T-helper 1 cell (primary cell): ENCODE results near the gene RANBP10.

Source experiments
- DNase-seq, 5 donors: peaks; one replicate each; pipeline ENCODE4 v3.0.0-alpha.2; 2012 to 2020

RANBP10 gene

DNA sequence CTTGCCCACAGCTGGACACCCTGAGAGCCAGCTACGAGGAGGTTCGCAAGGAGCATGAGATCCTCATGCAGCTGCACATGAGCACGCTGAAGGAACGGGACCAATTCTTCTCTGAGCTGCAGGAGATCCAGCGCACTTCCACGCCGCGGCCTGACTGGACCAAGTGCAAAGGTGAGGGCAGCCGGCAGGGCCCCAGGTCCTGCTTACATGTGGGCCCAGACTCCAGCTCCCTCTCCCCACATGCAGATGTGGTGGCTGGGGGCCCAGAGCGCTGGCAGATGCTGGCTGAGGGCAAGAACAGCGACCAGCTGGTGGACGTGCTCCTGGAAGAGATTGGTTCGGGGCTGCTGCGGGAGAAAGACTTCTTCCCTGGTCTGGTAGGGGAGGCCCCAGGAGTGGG is 19.5 kb upstream of the RANBP10 start:
- no peak for DNase-seq

DNA sequence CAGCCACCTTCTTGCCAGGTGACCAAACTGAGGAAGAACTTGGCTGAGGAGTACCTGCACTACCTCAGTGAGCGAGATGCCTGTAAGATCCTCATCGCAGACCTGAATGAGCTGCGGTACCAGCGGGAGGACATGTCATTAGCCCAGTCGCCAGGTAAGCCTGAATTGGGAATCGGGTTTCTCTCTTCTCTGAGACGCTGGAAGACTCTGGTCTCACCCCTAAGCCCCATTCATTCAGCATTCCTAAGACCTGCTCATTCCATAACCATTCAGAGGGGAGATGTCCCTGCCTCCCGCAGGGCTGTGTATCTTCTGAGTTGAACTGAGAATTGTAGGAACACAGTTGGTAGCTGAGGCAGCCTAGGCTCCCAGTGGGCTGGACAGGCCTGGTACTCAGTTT is 18.8 kb upstream of the RANBP10 start:
- DNase-seq: no peak

DNA sequence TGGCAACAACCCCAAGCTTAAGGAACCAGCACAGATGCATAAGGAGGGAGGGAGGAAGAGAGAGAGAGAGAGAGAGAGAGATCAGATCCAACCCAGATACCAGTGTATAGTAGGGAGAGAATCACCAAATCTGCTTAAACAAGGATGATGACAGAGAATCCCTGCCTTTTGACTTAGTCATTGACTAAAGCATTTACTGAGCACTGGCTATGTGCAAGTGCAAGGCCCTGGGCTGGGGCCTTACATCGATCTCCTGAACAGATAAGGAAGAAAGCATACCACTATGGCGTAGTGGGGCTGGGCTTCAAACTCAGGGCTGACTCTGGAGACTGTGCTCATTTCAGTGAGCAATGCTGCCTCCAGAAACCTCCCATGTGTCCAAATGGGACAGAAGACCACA is 16.2 kb upstream of the RANBP10 start:
- no peak for DNase-seq

DNA sequence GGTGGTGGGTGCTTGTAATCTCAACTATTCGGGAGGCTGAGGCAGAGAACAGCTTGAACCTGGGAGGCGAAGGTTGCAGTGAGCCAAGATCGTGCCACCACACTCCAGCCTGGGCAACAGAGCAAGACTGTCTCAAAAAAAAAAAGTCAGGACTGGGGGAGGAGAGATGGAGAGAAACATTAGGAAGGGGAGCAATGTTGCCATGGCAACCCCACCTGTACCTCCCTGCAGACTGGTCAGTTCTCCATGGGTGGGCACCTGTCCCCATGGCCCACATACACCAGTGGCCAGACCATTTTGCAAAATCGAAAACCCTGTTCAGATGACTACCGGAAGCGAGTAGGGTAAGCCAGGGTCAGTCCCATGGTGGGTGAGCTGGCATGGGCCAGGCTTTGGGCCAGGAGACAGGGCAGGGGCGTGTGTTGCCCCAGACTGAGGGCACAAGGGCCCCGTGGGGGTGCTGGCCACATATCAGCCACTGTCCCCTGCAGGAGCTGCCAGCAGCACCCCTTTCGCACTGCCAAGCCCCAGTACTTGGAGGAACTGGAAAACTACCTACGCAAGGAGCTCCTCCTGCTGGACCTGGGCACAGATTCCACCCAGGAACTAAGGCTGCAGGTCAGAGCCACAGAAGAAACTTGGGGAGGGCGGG is 14.4 kb upstream of the RANBP10 start:
- DNase-seq: no peak

DNA sequence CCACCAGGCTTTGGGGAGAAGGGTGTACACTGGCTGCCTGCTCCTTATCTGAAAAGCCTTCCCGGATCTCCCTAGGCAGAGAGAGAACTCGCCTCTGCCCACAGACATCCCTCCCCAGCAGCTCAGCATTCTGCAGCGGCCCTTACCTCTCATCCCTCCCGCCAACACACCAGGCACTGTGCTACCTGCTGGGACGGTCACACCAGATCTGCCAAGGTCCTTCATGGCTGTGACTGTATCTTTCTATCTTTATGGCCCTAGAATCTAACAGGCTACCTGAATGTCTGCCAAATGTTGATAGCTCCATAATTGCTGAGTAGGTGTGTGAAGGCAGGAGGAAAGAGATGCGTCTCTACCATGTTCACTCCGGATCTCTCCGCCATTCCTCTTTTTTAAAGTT is 8.2 kb upstream of the RANBP10 start:
- no peak for DNase-seq

DNA sequence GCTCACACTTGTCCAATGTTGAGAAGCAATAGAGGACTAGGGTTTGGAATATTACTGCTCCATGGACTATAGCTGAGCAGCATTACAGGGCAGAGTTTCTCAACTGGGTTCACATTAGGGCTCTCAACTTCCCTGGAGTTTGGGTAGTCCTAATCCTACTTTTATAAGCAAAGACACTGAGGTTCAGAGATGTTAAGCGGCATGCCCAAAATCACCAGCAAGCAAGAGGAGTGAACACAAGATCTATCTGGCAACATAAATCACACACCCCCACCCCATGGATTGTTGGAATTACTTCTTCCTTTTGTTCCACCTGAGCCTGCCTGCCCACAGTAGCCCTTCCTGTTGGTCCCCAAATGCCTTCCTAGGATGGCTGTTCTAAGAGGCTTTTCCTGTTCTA is 5.5 kb upstream of the RANBP10 start:
- DNase-seq: no peak

DNA sequence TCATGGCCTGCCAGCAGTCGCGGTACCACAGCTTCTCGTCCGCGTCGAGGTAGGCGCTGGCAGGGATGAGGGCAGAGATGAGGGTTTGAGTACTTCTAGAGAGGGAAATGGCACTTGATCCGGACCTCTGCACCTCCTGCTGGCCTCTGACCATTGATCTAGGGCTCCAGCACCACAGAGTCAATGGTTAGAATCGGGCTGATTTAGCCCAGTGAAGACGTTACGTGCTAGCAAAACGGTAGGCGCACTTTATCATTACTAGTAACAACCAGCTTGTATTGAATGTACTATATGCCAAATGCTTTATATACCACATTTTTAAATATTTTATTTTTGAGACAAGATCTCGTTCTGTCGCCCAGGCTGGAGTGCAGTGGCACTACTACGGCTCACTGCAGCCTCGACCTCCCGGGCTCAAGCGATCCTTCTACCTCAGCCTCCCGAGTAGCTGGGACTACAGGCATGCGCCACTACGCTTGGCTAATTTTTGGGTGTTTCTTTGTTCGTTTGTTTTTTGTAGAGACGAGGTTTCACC is 855 bp upstream of the RANBP10 start:
- no peak for DNase-seq

DNA sequence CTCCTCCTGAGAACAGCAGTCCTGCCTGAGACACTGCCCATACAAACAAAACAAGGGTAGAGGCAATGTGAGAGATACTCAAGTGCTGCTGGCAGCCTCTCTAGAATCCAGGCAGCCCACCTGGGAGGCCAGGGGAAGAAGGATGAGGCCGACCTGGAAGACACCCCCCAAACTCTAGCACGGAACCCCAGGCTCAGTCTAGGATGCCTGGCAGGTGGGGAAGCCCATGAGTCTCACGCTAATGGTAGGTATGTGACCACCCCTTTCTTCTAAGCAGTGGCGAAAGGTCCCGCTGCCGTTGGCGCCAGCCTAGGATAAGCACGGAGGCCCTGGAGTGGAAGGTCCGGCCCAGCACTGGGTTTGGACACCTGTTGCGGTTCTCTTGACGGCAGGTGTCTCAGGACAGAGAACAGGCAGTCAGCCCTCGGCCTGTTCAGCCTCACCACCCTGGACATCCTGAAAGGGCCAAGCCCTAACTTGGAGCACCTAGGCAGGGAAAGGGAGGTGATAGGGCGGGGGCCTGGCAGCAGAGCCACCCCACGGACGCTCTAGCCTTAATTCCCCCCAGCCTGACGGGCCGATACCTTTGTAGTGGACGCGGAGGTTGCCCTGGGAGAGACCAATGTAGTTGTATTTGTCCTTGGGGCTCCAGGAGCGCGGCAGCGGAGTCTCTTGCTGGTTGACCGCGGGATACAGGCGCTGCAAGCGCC is 487 bp downstream of the RANBP10 start:
- no peak for DNase-seq

DNA sequence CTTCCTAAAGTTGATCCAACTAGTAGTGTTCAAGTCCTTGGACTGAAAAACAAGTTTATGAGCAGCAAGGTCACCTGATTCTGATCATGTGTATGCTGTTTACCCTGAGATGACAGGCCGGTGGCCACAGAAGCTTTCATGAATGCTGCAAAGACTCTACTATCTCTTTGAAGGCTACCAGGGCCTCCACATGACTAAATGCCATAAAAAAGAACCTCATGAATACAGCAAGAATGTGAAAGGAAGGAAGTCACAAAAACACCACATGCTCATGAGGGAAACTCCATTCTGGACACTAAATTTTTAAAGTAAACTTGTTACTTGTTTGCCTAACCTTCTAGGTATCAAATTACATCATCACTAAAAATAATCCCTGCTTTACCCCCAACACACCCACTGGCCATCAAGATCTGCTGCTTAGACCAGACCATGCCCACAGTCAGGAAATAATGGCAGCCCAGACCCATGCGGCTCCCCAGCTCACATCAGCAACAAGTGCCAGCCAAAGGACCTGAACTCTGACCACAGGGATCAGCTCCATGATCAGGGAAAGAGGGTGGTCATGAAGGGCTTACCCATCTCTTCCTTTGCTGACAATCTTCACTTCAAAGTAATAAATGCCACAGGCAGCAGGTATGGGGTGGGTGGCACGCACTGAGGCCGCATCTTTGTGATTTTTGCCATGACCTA is 1.4 kb downstream of the RANBP10 start:
- DNase-seq: no peak

DNA sequence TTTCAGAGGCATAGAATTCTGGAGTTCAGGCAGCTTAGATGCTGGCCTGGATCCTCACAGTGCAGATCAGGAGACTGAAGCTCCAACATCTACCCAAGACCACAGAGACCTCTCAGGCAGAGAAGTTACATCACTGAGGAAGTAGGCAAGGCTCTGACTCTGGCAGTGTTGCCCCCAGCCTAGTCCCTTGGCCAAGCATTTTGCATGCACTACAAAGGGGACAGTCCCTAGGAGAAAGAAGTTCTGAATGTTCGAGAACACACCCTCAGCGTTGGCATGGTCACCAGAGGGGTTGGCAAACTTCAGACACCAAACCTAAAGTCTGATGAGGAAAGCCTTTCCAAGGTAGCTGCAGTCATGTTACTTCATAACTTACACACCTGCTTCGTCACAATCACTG is 2.5 kb downstream of the RANBP10 start:
- no peak for DNase-seq

DNA sequence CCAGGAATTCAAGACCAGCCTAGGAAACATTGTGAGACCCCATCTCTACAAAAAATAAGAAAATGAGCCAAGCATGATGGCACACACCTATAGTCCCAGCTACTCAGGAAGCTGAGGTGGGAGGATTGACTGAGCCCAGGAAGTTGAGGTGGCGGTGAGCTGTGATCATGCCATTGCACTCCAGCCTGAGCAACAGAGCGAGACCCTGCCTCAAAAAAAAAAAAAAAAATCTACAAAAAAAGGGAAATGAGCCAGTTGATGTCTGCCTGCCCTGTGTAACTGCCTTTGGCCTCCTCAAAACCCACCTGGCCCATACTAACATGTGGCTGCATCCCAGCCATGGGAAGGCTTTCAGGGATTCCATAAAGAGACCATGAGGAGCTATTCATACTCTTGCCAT is 4.5 kb downstream of the RANBP10 start:
- DNase-seq: peak in 2 of 5 donors; percentile 28 to 72

DNA sequence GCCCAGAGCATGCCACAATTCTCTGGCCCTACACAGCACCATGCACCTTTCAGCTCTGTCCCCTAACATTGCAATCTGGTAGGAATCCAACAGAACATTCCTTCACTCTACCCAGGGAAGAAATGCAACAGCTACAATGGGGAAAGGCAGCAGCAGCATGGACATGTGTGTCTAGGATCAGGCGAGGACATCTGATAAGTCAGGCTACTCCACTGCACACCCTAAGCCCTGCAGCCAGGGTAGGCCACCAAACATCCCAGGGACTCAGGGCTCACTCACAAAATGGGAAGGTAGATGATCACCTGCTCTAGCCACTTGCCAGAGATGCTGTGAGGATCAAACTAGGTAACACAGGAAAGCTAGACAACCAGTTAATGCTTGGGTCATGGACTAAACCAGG is 5.1 kb downstream of the RANBP10 start:
- no peak for DNase-seq

DNA sequence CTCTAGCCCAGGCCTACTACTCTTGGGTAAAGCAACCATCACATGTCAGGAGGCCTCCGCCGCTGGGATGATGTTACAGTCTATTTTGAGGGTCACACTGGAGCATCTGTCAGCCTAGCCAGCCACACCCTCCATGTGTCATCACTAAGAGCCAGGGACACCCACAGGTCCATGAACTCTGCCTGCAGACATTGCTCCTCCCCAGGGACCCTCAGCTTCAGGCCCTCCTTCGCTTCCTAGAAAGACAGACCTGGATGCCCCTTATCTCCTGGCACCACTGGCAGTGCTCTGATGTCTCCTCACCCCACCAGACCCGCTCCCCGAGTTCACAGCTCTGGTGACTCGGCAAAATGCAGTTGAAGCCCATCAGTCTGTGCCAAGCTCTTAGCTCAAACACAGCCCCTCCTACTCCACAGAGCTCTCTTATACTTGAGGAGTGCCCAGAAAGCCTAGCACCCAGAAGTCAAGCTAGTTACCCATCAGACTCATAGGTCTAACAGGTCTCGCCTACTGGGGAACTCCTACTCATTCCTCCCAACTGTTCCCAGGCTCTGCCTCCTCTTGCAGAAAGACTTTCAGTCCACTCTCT is 5.9 kb downstream of the RANBP10 start:
- DNase-seq: no peak

DNA sequence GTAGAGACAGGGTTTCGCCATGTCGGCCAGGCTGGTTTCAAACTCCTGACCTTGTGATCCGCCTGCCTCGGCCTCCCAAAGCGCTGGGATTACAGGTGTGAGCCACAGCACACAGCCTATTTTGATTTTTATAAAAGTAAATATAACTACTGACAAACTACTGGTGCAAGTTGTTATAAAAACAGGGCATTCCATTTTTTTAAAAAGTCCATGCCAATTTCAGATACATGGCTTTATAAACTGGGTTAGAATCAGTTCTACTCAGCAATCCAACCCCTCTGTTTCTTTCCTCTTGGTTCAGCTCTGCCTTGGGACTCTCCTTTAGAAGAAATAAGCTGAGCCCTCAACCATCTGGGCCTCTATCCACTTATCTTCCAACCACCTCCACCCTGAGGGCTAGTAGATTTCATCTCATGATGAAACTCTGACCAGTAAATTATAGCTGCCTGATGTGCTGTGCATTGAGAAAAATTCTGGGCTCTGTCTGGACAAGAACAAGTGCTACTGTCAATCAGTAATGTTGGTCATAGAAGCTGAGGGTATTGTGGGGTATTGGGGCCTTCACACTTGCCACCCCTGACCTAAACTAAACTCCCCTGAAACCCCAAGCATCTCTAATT is 10.2 kb downstream of the RANBP10 start:
- no peak for DNase-seq

DNA sequence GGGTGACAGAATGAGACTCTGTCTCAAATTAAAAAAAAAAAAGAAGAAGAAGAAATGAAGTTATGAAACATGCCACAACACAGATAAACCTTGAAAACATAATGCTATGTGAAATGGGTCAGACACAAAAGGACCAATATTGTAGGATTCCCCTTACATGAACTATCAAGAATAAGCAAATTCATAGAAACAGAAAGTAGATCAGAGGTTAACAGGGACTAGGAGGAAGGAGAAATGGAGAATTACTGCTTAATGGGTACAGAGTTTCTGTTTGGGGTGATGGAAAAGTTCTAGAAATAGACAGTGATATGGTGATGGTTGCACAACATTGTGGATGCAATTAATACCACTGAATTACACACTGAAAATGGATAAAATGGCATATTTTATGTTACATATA is 16.3 kb downstream of the RANBP10 start:
- DNase-seq: no peak

DNA sequence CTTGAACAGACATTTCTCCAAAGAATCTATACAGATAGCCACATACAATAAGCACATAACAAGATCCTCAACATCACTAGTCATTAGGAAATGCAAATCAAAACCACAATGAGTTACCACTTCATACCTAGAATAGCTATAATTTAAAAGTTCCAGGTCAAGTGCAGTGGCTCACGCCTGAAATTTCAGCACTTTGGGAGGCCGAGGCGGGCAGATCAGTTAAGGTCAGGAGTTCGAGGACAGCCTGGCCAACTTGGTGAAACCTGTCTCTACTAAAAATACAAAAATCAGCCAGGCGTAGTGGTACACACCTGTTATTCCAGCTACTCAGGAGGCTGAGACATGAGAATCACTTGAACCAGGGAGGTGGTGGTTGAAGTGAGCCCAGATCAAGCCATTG is 19.9 kb downstream of the RANBP10 start:
- no peak for DNase-seq

DNA sequence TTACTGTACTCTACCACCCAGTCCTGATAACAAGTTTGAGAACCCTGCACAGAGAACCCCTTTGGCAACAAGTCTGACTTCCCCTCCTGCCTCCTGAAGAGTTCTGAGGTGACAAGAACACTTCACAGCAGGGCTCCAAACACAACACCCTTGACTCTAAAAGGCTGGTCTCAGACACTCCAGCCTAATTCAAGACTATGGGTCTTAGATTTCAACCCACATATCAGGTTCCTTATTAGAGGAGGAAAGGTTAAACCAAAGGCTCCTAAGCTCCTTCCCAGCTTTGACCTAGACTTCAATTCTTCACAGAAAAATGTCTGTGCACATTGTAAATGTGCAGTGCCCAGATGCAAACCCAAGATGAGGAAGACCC is 23.0 kb downstream of the RANBP10 start:
- no peak for DNase-seq

DNA sequence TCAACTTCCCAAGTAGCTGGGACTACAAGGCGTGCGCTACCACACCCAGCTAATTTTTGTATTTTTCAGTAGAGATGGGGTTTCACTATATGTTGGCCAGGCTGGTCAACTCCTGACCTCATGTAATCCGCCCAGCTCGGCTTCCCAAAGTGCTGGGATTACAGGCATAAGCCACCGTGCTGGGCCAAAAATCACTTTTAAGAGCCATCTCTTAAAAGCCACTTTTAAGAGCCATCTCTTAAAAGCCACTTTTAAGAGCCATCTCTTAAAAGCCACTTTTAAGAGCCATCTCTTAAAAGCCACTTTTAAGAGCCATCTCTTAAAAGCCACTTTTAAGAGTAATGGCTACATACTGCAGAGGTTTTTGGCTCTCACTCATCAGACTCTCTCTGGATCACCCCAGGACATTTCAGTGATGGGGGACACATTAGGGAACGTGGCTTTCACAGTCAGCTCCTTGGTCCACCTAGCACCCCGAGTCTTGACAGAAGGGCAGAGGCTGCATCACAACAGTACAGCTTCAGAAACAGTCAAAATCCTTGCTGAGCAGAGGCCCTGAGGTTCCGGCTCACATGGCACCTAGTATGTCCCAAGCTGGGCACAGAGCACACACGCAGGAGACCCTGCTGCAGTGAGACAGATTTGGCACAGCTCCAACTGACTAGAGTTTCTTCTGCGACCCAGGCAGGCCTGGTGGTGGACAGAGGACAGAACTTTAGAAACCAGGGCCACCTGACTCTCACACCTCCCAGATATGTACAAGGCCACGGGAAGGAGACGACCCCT is 23.6 kb downstream of the RANBP10 start:
- DNase-seq: no peak

DNA sequence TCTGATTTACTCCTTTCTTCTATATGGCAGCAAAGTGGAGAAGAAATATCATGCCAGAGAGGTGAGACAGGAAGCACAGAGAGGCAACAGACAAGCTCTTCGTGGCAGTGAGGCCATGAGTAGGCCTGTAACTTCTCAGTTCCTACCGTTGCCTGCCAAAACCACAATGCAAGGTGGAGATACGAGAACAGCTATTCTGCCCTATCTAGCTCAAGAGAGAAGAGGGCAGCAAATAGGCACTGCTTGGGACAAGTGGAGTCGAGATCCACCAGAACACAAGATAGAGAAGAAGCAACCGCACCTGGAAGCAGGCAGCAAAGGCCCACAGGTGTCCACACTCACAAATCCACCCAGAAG is 24.8 kb downstream of the RANBP10 start:
- DNase-seq: peak in 1 of 5 donors; percentile 39

DNA sequence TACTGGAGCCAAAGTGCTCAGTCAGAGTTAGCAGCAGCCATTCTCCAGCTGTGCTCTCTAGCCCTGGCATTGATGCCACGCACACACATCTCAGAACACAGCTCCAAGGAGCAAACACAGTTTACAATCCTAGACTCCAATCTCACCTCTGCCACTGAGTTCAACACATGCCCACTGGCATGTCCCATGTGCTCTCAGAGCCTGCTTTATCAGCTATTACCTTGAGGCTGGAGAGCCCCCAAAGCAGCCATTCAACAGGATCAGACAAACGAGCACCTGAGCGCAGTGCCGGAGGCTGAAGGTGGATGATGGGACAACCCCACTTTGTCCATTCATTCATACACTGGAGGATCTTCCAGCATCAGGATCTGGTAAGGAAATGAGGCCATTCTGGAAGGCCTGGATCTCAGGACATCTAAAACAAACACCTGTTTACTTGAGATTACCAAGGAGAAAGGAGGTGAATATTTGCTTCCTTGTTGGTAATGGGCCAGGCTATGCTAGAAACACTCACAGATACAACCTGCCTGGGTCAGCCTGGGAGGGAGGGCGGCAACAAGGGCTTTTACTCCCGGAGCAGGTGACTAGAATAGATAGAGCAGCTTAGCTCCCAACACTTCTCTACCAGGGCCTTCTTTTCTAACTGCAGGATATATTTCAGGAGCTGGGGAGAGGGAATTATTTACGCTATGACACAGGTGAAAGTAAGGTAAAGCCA is 25.4 kb downstream of the RANBP10 start:
- no peak for DNase-seq

DNA sequence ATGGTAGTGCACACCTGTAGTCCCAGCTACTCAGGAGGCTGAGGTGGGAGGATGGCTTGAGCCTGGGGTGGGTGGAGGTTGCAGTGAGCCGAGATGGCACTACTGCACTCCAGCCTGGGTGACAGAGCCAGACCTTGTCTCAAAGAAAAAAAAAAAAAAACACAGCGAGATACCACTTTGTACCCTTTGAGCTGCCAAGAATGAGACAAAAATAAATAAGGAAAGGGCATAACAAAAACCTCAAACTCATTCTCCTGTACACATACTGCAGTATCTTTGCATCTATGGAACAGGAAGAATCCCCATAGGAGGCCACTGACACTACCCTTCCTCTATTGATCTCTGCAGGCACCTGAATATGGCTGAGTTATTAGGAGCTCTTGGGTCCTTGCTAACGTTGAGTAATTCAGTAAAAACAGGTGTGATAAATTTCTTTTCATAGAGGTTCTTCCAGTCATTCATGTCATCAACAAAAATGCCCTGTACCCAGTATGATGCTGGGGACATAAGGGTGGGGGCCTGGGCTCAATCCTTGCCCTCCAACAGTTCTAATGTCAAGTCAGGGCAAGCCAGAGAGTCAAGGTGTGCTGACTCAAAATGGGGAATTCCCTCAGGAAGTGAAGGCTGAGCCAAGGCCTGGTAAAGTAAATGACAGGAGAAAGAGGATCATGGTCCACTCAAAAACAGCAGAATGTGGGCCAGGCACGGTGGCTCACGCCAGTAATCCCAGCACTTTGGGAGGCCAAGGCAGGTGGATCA is 26.9 kb downstream of the RANBP10 start:
- no peak for DNase-seq
